Measurements from ENCODE around the gene RPS5.
"Not testable (repeated sequence)": the region's sequence is repeated elsewhere in the genome, so short reads cannot be mapped to it uniquely, and the experiment has no call there.

RPS5 gene

GRCh38 chr19:58372311-58373133, 14.5 kb upstream of the RPS5 start:
- H4K91ac ChIP-seq (ENCODE audit: low read depth, low read length): no peak overlapping the region
- no peaks in the 10 kb centered on the region for H3K79me1 ChIP-seq (ENCODE audit: low read length)
- no peak overlapping the region for H4K12ac ChIP-seq (ENCODE audit: low read depth, low read length)
- no peak overlapping the region for H3K9ac ChIP-seq (ENCODE audit: low read length)
- H2BK120ac ChIP-seq (ENCODE audit: insufficient read depth, low read length, poor library complexity): no peak overlapping the region
- H3K4me3 ChIP-seq (ENCODE audit: low read depth, low read length): no peak overlapping the region
- no peak overlapping the region for H3K4me2 ChIP-seq (ENCODE audit: low read length)
- no peak overlapping the region for H2AK5ac ChIP-seq (ENCODE audit: low read length)
- H2BK12ac ChIP-seq (ENCODE audit: low read length): no peak overlapping the region
- H3K36me3 ChIP-seq (ENCODE audit: control insufficient read depth in 1 of 2, insufficient read depth in 2 of 2, low read length in 2 of 2): peaks cover 5 to 8% of the 10 kb centered on the region in 2 experiments
- no peak overlapping the region for H3K18ac ChIP-seq (ENCODE audit: low read length)
- H3K14ac ChIP-seq (ENCODE audit: low read length): no peak overlapping the region
- no peak overlapping the region for H3K4ac ChIP-seq (ENCODE audit: low read depth, low read length)
- WGBS (ENCODE audit: extremely low coverage, insufficient coverage, insufficient read length): no CpG with 5 or more reads among the region's 15 CpGs
- H3K27ac ChIP-seq (ENCODE audit: low read depth, low read length): no peak overlapping the region
- H3K23ac ChIP-seq (ENCODE audit: low read length): no peak overlapping the region
- no peak overlapping the region for H2BK5ac ChIP-seq (ENCODE audit: low read depth, low read length, poor library complexity)
- H3K79me2 ChIP-seq (ENCODE audit: control insufficient read depth, insufficient read depth, low read length, poor library complexity): no peaks in the 10 kb centered on the region
- H2AFZ ChIP-seq (ENCODE audit: insufficient read depth, low read length, poor library complexity): no peak overlapping the region
- peaks cover 3 to 9% of the 10 kb centered on the region in 2 experiments for H3K4me1 ChIP-seq (ENCODE audit: control insufficient read depth in 1 of 2, insufficient read depth in 2 of 2, low read length in 2 of 2)
- H3K27me3 ChIP-seq (ENCODE audit: insufficient read depth, low read length): no peaks in the 10 kb centered on the region
- peak in 1 of 2 donors; percentile 14 for DNase-seq
- H4K8ac ChIP-seq (ENCODE audit: low read depth, low read length): no peak overlapping the region
- no peaks in the 10 kb centered on the region for H3K9me3 ChIP-seq (ENCODE audit: insufficient read depth, low read depth, low read length)

- DNase-seq: no peak
- Histone ChIP-seq H4K12ac (ENCODE audit: low read depth, low read length) (no peak overlapping the region), H3K18ac (ENCODE audit: low read length) (no peak overlapping the region), H3K14ac (ENCODE audit: low read length) (no peak overlapping the region), H3K4me3 (ENCODE audit: low read depth, low read length) (no peak overlapping the region), H3K4me1 (ENCODE audit: control insufficient read depth in 1 of 2, insufficient read depth in 2 of 2, low read length in 2 of 2) (peaks cover 3 to 9% of the 10 kb centered on the region in 2 experiments), H4K91ac (ENCODE audit: low read depth, low read length) (no peak overlapping the region), H3K9ac (ENCODE audit: low read length) (no peak overlapping the region), H2BK12ac (ENCODE audit: low read length) (no peak overlapping the region), H3K27ac (ENCODE audit: low read depth, low read length) (no peak overlapping the region), H2BK120ac (ENCODE audit: insufficient read depth, low read length, poor library complexity) (no peak overlapping the region), H4K8ac (ENCODE audit: low read depth, low read length) (no peak overlapping the region), H3K79me1 (ENCODE audit: low read length) (no peaks in the 10 kb centered on the region), H3K9me3 (ENCODE audit: insufficient read depth, low read depth, low read length) (no peaks in the 10 kb centered on the region), H2AK5ac (ENCODE audit: low read length) (no peak overlapping the region), H2AFZ (ENCODE audit: insufficient read depth, low read length, poor library complexity) (no peak overlapping the region), H2BK5ac (ENCODE audit: low read depth, low read length, poor library complexity) (no peak overlapping the region), H3K23ac (ENCODE audit: low read length) (no peak overlapping the region), H3K4me2 (ENCODE audit: low read length) (no peak overlapping the region), H3K79me2 (ENCODE audit: control insufficient read depth, insufficient read depth, low read length, poor library complexity) (no peaks in the 10 kb centered on the region), H3K4ac (ENCODE audit: low read depth, low read length) (no peak overlapping the region), H3K36me3 (ENCODE audit: control insufficient read depth in 1 of 2, insufficient read depth in 2 of 2, low read length in 2 of 2) (no peaks in the 10 kb centered on the region), H3K27me3 (ENCODE audit: insufficient read depth, low read length) (no peaks in the 10 kb centered on the region)
- no CpG with 5 or more reads among the region's 4 CpGs for WGBS (ENCODE audit: extremely low coverage, insufficient coverage, insufficient read length)
Observed at GRCh38 chr19:58374200-58374599, 12.9 kb upstream of the RPS5 start.

- WGBS (ENCODE audit: extremely low coverage, insufficient coverage, insufficient read length): no CpG with 5 or more reads among the region's 7 CpGs
- H3K36me3 ChIP-seq (ENCODE audit: control insufficient read depth in 1 of 2, insufficient read depth in 2 of 2, low read length in 2 of 2): not testable (repeated sequence)
Observed at GRCh38 chr19:58376724-58377123, 10.3 kb upstream of the RPS5 start.

GRCh38 chr19:58379246-58379645, 7.8 kb upstream of the RPS5 start:
- H3K27ac ChIP-seq (ENCODE audit: low read depth, low read length): no peak overlapping the region
- DNase-seq: no peak
- H3K23ac ChIP-seq (ENCODE audit: low read length): no peak overlapping the region
- no peaks in the 10 kb centered on the region for H3K36me3 ChIP-seq (ENCODE audit: control insufficient read depth in 1 of 2, insufficient read depth in 2 of 2, low read length in 2 of 2)
- H3K27me3 ChIP-seq (ENCODE audit: insufficient read depth, low read length): no peaks in the 10 kb centered on the region
- no peak overlapping the region for H3K9ac ChIP-seq (ENCODE audit: low read length)
- H4K8ac ChIP-seq (ENCODE audit: low read depth, low read length): no peak overlapping the region
- H3K4me1 ChIP-seq (ENCODE audit: control insufficient read depth in 1 of 2, insufficient read depth in 2 of 2, low read length in 2 of 2): peaks cover 13 to 14% of the 10 kb centered on the region in 2 experiments
- no peak overlapping the region for H2AK5ac ChIP-seq (ENCODE audit: low read length)
- no peak overlapping the region for H2BK5ac ChIP-seq (ENCODE audit: low read depth, low read length, poor library complexity)
- H3K79me2 ChIP-seq (ENCODE audit: control insufficient read depth, insufficient read depth, low read length, poor library complexity): no peaks in the 10 kb centered on the region
- H4K91ac ChIP-seq (ENCODE audit: low read depth, low read length): no peak overlapping the region
- H2BK12ac ChIP-seq (ENCODE audit: low read length): no peak overlapping the region
- H3K4me3 ChIP-seq (ENCODE audit: low read depth, low read length): no peak overlapping the region
- peak overlapping the region; percentile 2 for H3K18ac ChIP-seq (ENCODE audit: low read length)
- no peak overlapping the region for H3K14ac ChIP-seq (ENCODE audit: low read length)
- H3K4ac ChIP-seq (ENCODE audit: low read depth, low read length): no peak overlapping the region
- no peak overlapping the region for H2AFZ ChIP-seq (ENCODE audit: insufficient read depth, low read length, poor library complexity)
- no CpG with 5 or more reads among the region's 6 CpGs for WGBS (ENCODE audit: extremely low coverage, insufficient coverage, insufficient read length)
- H4K12ac ChIP-seq (ENCODE audit: low read depth, low read length): no peak overlapping the region
- H3K9me3 ChIP-seq (ENCODE audit: insufficient read depth, low read depth, low read length): no peaks in the 10 kb centered on the region
- no peak overlapping the region for H2BK120ac ChIP-seq (ENCODE audit: insufficient read depth, low read length, poor library complexity)
- no peak overlapping the region for H3K4me2 ChIP-seq (ENCODE audit: low read length)
- peaks cover 6% of the 10 kb centered on the region for H3K79me1 ChIP-seq (ENCODE audit: low read length)

More at GRCh38 chr19:58376724-58377123, 10.3 kb upstream of the RPS5 start:
- H2BK5ac ChIP-seq (ENCODE audit: low read depth, low read length, poor library complexity); H4K8ac ChIP-seq (ENCODE audit: low read depth, low read length); H3K18ac ChIP-seq (ENCODE audit: low read length); H3K14ac ChIP-seq (ENCODE audit: low read length); H3K4me2 ChIP-seq (ENCODE audit: low read length); H2AK5ac ChIP-seq (ENCODE audit: low read length); H4K12ac ChIP-seq (ENCODE audit: low read depth, low read length); H3K4ac ChIP-seq (ENCODE audit: low read depth, low read length); H3K27me3 ChIP-seq (ENCODE audit: insufficient read depth, low read length); H2BK12ac ChIP-seq (ENCODE audit: low read length); H3K23ac ChIP-seq (ENCODE audit: low read length); H3K79me1 ChIP-seq (ENCODE audit: low read length); H3K9ac ChIP-seq (ENCODE audit: low read length); H3K27ac ChIP-seq (ENCODE audit: low read depth, low read length); H3K79me2 ChIP-seq (ENCODE audit: control insufficient read depth, insufficient read depth, low read length, poor library complexity); H3K4me3 ChIP-seq (ENCODE audit: low read depth, low read length); H2AFZ ChIP-seq (ENCODE audit: insufficient read depth, low read length, poor library complexity); H2BK120ac ChIP-seq (ENCODE audit: insufficient read depth, low read length, poor library complexity); DNase-seq; H3K9me3 ChIP-seq (ENCODE audit: insufficient read depth, low read depth, low read length); H4K91ac ChIP-seq (ENCODE audit: low read depth, low read length): not testable (repeated sequence)
- peaks cover 12 to 17% of the 10 kb centered on the region in 2 experiments for H3K4me1 ChIP-seq (ENCODE audit: control insufficient read depth in 1 of 2, insufficient read depth in 2 of 2, low read length in 2 of 2)

All from trophoblast cell (in vitro differentiated cells and primary cell).